Suprapubic skin (tissue), 4 donors: Measurements from ENCODE around the gene CLEC18C. TPM values are rescaled to one million over a fixed set of nuclear protein-coding genes. Genes with fewer than 3 reads are reported as not detected.
"Not testable (repeated sequence)": the region's sequence is repeated elsewhere in the genome, so short reads cannot be mapped to it uniquely, and the experiment has no call there.

ENCODE experiments used
- DNase-seq, 2 donors: peaks; one replicate each; pipeline ENCODE4 v3.0.0-alpha.2; 2019; ENCODE audit warnings: low spot score in 2 of 2
- H3K27ac ChIP-seq: fragments of 200-600 bp; sonication (generic); one replicate; pipeline ENCODE4 v1.5.1; 2019
- H3K27me3 ChIP-seq: fragments of 200-600 bp; sonication (generic); one replicate; pipeline ENCODE4 v1.5.1; 2019
- H3K36me3 ChIP-seq: fragments of 200-600 bp; sonication (generic); one replicate; pipeline ENCODE4 v1.5.1; 2019
- H3K4me1 ChIP-seq: fragments of 200-600 bp; sonication (generic); one replicate; pipeline ENCODE4 v1.5.1; 2019
- H3K4me3 ChIP-seq: fragments of 200-600 bp; sonication (generic); one replicate; pipeline ENCODE4 v1.5.1; 2019; ENCODE audit warnings: mild to moderate bottlenecking
- H3K9me3 ChIP-seq: fragments of 200-600 bp; sonication (generic); one replicate; pipeline ENCODE4 v1.5.1; 2019
- WGBS: methylation state at CpG from one replicate; pipeline ENCODE4 v1.1.5; 2018; 5-methylcytosine and 5-hydroxymethylcytosine counted together
- total RNA-seq, 4 donors: library from RNA; depleted of rRNA; stranded (reverse); fragments of >200 nt; gene quantifications; one replicate each; pipeline ENCODE4 v1.1.0, GENCODE V29; 2016

Gene CLEC18C
- total RNA-seq, 4 donors from 2014 or later = not detected

- WGBS = 87% methylated on average over 2 of the region's 2 CpGs
- H3K9me3 ChIP-seq, H3K27me3 ChIP-seq, DNase-seq, H3K27ac ChIP-seq, H3K4me3 ChIP-seq, H3K4me1 ChIP-seq: not testable (repeated sequence)
- H3K36me3 ChIP-seq = peaks cover 35% of the 10 kb centered on the region
These were observed 49.0 kb downstream of the CLEC18C start for GRCh38 chr16:70222574-70222973.

- not testable (repeated sequence) for DNase-seq, H3K4me3 ChIP-seq, H3K27ac ChIP-seq, H3K4me1 ChIP-seq, H3K9me3 ChIP-seq, H3K27me3 ChIP-seq
- WGBS = no CpG with 5 or more reads among the region's 2 CpGs
- H3K36me3 ChIP-seq = peaks cover 41% of the 10 kb centered on the region
These were observed 49.6 kb downstream of the CLEC18C start for GRCh38 chr16:70223216-70223615.

- not testable (repeated sequence) for H3K9me3 ChIP-seq, H3K27ac ChIP-seq, DNase-seq, H3K4me3 ChIP-seq, H3K4me1 ChIP-seq, H3K27me3 ChIP-seq
- 85% methylated on average over 1 of the region's 3 CpGs for WGBS
- peaks cover 46% of the 10 kb centered on the region for H3K36me3 ChIP-seq
These were observed 50.5 kb downstream of the CLEC18C start for GRCh38 chr16:70223971-70224513.

- not testable (repeated sequence) for H3K4me1 ChIP-seq, DNase-seq, H3K4me3 ChIP-seq, H3K27ac ChIP-seq, H3K27me3 ChIP-seq, H3K9me3 ChIP-seq
- WGBS = 98% methylated on average over 8 of the region's 24 CpGs
- peaks cover 41% of the 10 kb centered on the region for H3K36me3 ChIP-seq
These were observed 51.1 kb downstream of the CLEC18C start for GRCh38 chr16:70224645-70225044.

DNA sequence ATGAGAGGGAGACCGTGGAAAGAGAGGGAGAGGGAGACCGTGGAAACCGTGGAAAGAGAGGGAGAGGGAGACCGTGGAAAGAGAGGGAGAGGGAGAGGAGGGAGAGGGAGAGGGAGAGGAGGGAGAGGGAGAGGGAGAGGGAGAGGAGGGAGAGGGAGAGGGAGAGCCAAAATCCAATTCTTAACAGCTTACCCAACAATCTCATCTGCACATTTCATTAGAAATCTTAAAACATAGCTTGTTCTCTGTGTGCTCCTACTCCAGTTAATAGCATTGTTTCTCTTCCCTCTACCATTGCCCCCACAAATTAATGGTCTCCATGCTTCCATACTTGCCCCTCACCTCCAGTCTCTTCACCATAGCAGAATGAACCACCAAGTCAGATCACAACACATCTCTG is 51.8 kb downstream of the CLEC18C start:
- not testable (repeated sequence) for H3K4me1 ChIP-seq, DNase-seq, H3K4me3 ChIP-seq, H3K9me3 ChIP-seq, H3K27ac ChIP-seq, H3K27me3 ChIP-seq
- peaks cover 38% of the 10 kb centered on the region for H3K36me3 ChIP-seq
- WGBS = 93% methylated on average over 4 of the region's 4 CpGs

DNA sequence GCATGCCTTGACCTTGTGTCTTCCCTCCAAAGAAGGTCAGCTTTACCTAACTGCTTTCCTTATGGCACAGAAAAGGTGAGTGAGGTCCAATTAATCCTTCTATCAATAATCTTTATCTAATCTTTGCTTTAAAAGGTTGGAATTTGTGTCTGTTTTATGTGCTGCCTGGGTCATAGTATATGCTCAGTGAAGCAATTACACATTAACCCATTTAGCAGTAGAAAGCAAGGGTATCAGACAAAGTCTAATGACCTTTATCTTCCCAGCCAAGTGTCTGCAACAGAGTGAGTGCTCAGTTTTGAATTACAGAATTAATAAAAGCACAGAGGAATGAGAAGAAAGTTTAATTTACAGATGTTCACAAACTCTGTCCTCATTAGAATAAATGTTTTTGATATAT is 52.4 kb downstream of the CLEC18C start:
- H3K27ac ChIP-seq, H3K27me3 ChIP-seq, H3K4me1 ChIP-seq, DNase-seq, H3K9me3 ChIP-seq, H3K4me3 ChIP-seq: not testable (repeated sequence)
- peaks cover 39% of the 10 kb centered on the region for H3K36me3 ChIP-seq

DNA sequence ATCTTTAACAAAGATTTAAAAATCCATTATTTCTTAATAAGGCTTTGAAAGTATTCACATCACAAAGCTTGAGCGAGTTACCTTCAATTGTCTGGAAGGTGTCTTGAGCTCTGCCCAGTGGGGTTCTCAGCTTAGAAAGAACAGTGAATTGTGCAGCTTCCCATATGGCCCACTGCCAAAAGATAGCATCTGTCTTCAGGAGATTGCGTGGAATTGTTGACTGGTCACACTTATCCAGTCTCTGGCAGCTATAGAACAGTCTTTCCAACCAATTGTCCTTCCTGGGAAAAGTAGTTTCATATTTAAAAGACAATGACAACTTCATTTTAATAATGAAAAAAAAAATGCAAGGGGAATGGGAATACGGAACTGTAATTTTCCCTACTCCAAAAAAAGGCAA is 58.2 kb downstream of the CLEC18C start:
- not testable (repeated sequence) for H3K27me3 ChIP-seq, H3K4me1 ChIP-seq, H3K27ac ChIP-seq, H3K9me3 ChIP-seq, H3K4me3 ChIP-seq, DNase-seq
- peaks cover 51% of the 10 kb centered on the region for H3K36me3 ChIP-seq
- 81% methylated on average over 3 of the region's 3 CpGs for WGBS

Other genes with a start within 250 kb of the CLEC18C start
- gene CLEC18A, start 222.5 kb upstream of the CLEC18C start, total RNA-seq = 1 to 10 TPM in 3 of 4 donors, under 1 TPM in 1; 0.87 to 2.9 (median 1.5) TPM
- gene PDPR, start 59.5 kb upstream of the CLEC18C start, total RNA-seq = 10 to 100 TPM; 16.7 to 38.8 (median 33.6) TPM
- 10 to 100 TPM; 26.4 to 44.6 (median 26.8) TPM for gene EXOSC6, start 78.2 kb downstream of the CLEC18C start, total RNA-seq
- 10 to 100 TPM; 35.4 to 56.2 (median 38.6) TPM for gene AARS1, start 115.7 kb downstream of the CLEC18C start, total RNA-seq
- gene DDX19B, start 125.4 kb downstream of the CLEC18C start, total RNA-seq = 10 to 100 TPM; 31.9 to 58.6 (median 43.6) TPM
- gene DDX19A, start 173.1 kb downstream of the CLEC18C start, total RNA-seq = 10 to 100 TPM; 37.1 to 55.9 (median 42.5) TPM